Transverse colon (tissue), 4 donors: Measurements from ENCODE around the gene RTP5. TPM values are rescaled to one million over a fixed set of nuclear protein-coding genes. Genes with fewer than 3 reads are reported as not detected.

Experiments used
- DNase-seq: peaks from one replicate; pipeline ENCODE4 v3.0.0-alpha.2; 2019
- H3K27ac ChIP-seq, 4 donors: fragments of 200-600 bp; sonication (generic); 2 replicates each; pipeline ENCODE4 v1.5.1; 2016 to 2018; ENCODE audit warnings: inconsistent platforms in 4 of 4
- H3K27me3 ChIP-seq: fragments of 200-600 bp; sonication (generic); 2 replicates; pipeline ENCODE4 v1.5.1; 2017; ENCODE audit warnings: inconsistent platforms
- H3K36me3 ChIP-seq, 4 donors: fragments of 200-600 bp; sonication (generic); 2 replicates each; pipeline ENCODE4 v1.5.1; 2017 to 2019; ENCODE audit warnings: inconsistent platforms in 4 of 4
- H3K4me1 ChIP-seq, 4 donors: fragments of 200-600 bp; sonication (generic); 2 replicates each; pipeline ENCODE4 v1.5.1; 2017 to 2020; ENCODE audit warnings: inconsistent platforms in 4 of 4
- H3K4me3 ChIP-seq, 4 donors: fragments of 200-600 bp; sonication (generic); 1 replicate in 1 of 4; 2 replicates in 3 of 4; pipeline versions ENCODE4 v1.5.1 to v1.6.1; 2017 to 2019; ENCODE audit warnings: inconsistent platforms in 4 of 4
- H3K9me3 ChIP-seq, 2 donors: fragments of 200-600 bp; sonication (generic); 2 replicates each; pipeline ENCODE4 v1.5.1; 2017 to 2019; ENCODE audit warnings: inconsistent platforms in 2 of 2
- CTCF ChIP-seq, 5 experiments: fragments of 200-600 bp in 3 of 5; fragments of 450-650 bp in 2 of 5; sonication (generic) in 3 of 5; IDR thresholded peaks; 1 replicate in 2 of 5; 2 replicates in 3 of 5; pipeline ENCODE4 v1.5.1; 2016 to 2017; ENCODE audit warnings: antibody characterized with exemption in 5 of 5, inconsistent platforms in 3 of 5, mild to moderate bottlenecking in 2 of 5, moderate library complexity in 1 of 5
- EP300 ChIP-seq: sonication (generic); formaldehyde crosslinking; IDR thresholded peaks from one replicate; pipeline ENCODE4 v1.6.1; 2017; ENCODE audit warnings: antibody characterized with exemption, low read depth
- POLR2A ChIP-seq: fragments of 450-650 bp; IDR thresholded peaks from one replicate; pipeline ENCODE4 v1.6.1; 2016; ENCODE audit warnings: antibody characterized with exemption, mild to moderate bottlenecking, moderate library complexity
- POLR2AphosphoS5 ChIP-seq, 3 donors: sonication (generic); formaldehyde crosslinking; IDR thresholded peaks; one replicate each; pipeline ENCODE4 v1.6.1; 2016; ENCODE audit warnings: antibody characterized with exemption in 3 of 3
- WGBS, 2 donors: methylation state at CpG; one replicate each; pipeline ENCODE4 v1.1.5; 2018; ENCODE audit warnings: low coverage in 1 of 2; 5-methylcytosine and 5-hydroxymethylcytosine counted together
- in situ Hi-C, 4 donors: fragments of 200-750 bp; cut with MboI; loops; one replicate each; pipeline versions ENCODE4 v1.15.0 to v1.15.1; 2017; ENCODE audit warnings: low sequenced_read_pairs in 3 of 4, low pct_ligation_motif_present in 1 of 4, low pct_unique_long_range_greater_than_20kb in 1 of 4
- intact Hi-C: fragments of 100-400 bp; cut with DNase I; formaldehyde crosslinking; loops from one replicate; pipeline ENCODE4 v1.15.1; 2023; ENCODE audit warnings: low total_unique reads
- total RNA-seq, 4 donors: library from RNA; depleted of rRNA; stranded (reverse); fragments of >200 nt; gene quantifications; one replicate each; pipeline ENCODE4 v1.1.0, GENCODE V29; 2016

Gene RTP5
- total RNA-seq, 4 donors from 2014 or later: 0.16 TPM; not detected in 3

DNA sequence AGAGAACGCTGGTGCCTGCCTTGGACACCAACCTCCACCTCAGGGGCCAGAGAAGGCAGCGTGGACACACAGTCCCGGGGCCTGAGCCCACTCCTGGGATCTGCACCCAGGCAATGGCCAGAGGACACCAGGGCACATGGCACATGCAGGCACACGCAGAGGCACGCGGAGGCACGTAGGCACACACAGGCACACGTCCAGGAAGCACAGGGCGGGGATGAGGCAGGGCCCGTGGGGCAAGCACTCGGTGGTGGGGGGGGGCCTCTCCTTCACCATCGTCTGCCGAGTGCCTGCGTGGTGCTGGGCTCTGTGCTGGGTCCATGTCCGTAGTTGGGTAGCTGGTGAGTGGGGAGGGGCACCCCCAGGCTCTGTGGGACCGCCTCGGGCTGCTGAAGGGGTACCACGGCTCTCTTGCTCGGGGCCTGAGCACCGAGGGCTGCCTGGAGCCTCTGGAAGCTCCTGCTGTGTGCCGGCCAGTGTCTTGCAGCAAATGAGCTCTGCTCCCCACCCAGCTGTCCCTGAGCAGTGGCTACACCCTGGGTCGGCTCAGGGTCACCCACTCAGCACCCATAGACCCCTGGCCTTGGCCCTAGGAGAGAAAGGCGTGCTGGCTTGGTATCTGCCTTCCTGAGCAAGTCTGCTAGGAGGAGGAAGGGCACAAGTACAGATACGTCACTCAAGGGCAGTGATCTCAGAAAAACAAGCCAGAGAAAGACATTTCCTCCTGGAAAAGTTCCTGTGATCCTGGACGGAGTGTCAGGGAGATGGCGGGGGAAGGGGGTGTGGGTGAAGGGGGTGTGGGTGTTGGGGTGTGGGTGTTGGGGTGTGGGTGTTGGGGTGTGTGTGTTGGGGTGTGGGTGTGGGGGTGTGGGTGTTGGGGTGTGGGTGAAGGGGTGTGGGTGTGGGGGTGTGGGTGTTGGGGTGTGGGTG lies 26.4 kb downstream of the RTP5 start:
- Histone ChIP-seq H3K4me1 (peaks cover 0 to 2% (median 0%) of the 10 kb centered on the region in 4 donors), H3K4me3 (no peak overlapping the region), H3K27ac (peak overlapping the region in 2 of 4 donors; percentile 36 to 41), H3K27me3 (no peaks in the 10 kb centered on the region), H3K36me3 (no peaks in the 10 kb centered on the region), H3K9me3 (no peaks in the 10 kb centered on the region)
- TF ChIP-seq CTCF (IDR thresholded peaks at IDR 0.05) (no peak), POLR2A (no peak), POLR2AphosphoS5 (IDR thresholded peaks at IDR 0.05) (no peak), EP300 (no peak)
- WGBS, 2 donors: 75% methylated on average over 26 of the region's 26 CpGs; no CpG with 5 or more reads in 1 of the 2 donors
- intact Hi-C loops: no loop called here
- no peak for DNase-seq
- in situ Hi-C loops: no loop called here

GRCh38 chr2:241896746-241897201 lies 27.2 kb downstream of the RTP5 start:
- H3K36me3 ChIP-seq: no peaks in the 10 kb centered on the region
- H3K9me3 ChIP-seq: no peaks in the 10 kb centered on the region
- no peaks in the 10 kb centered on the region for H3K27me3 ChIP-seq
- H3K4me3 ChIP-seq: no peak overlapping the region
- DNase-seq: no peak
- in situ Hi-C loops: no loop called here
- H3K27ac ChIP-seq: no peak overlapping the region
- TF ChIP-seq EP300: no peak
- no peak for TF ChIP-seq CTCF (IDR thresholded peaks at IDR 0.05)
- TF ChIP-seq POLR2A: no peak
- TF ChIP-seq POLR2AphosphoS5 (IDR thresholded peaks at IDR 0.05): no peak
- intact Hi-C loops: no loop called here
- H3K4me1 ChIP-seq: peaks cover 0 to 7% (median 1%) of the 10 kb centered on the region in 4 donors
- 90 to 93% methylated on average over 6 to 10 of the region's 10 CpGs for WGBS, 2 donors

DNA sequence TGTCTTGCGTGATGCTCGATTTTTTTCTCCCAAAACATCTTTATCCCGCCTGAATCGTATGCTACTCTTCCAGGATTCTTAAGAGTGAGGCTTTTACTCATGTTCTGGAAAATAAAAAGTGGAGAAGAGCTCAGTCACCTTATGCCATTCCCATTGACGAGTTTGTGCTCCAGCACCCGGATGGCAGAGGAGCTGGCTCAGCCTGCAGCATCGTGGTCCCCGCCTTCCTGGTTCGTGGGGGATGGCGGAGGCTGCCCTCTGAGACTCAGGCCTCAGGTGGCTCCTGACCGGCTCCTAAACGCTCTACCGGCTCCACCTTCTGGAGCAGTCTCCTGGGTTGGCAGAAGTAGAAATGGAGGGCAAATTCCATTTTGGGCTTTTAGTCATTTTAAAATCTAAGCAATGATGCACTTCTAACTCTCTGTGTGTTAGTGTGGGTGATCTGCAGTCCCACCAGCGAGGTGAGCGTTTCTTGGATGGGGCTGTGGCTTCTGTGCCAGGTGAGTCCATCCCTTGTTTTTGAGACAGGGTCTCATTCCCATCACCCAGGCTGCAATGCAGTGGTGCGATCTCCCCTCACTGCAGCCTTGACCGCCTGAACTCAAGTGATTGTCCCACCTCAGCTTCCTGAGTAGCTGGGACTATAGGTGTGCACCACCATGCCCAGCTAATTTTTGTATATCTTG lies 27.8 kb downstream of the RTP5 start:
- no peak overlapping the region for H3K4me3 ChIP-seq
- H3K36me3 ChIP-seq: no peaks in the 10 kb centered on the region
- WGBS, 2 donors: 94 to 100% methylated on average over 3 to 17 of the region's 17 CpGs
- H3K27ac ChIP-seq: no peak overlapping the region
- in situ Hi-C loops: no loop called here
- DNase-seq: no peak
- H3K4me1 ChIP-seq: peaks cover 0 to 10% (median 1%) of the 10 kb centered on the region in 4 donors
- TF ChIP-seq POLR2A (no peak), EP300 (no peak), CTCF (IDR thresholded peaks at IDR 0.05) (no peak), POLR2AphosphoS5 (IDR thresholded peaks at IDR 0.05) (no peak)
- no peaks in the 10 kb centered on the region for H3K9me3 ChIP-seq
- no peaks in the 10 kb centered on the region for H3K27me3 ChIP-seq
- intact Hi-C loops: no loop called here
